Tibial nerve (tissue), 4 donors: Measurements from ENCODE around the gene CLMP. TPM values are rescaled to one million over a fixed set of nuclear protein-coding genes. Genes with fewer than 3 reads are reported as not detected.

Experiments used
- DNase-seq, 2 donors: peaks; one replicate each; pipeline ENCODE4 v3.0.0-alpha.2; 2019; ENCODE audit warnings: low spot score in 2 of 2
- H3K27ac ChIP-seq, 4 donors: fragments of 200-600 bp; sonication (generic) in 3 of 4; one replicate each; pipeline ENCODE4 v1.5.1; 2017 to 2019; ENCODE audit warnings: mild to moderate bottlenecking in 1 of 4
- H3K27me3 ChIP-seq, 2 donors: fragments of 200-600 bp; sonication (generic) in 1 of 2; one replicate each; pipeline versions ENCODE4 v1.5.1 to v1.6.0; 2017 to 2019
- H3K36me3 ChIP-seq, 3 donors: fragments of 200-600 bp; sonication (generic); one replicate each; pipeline ENCODE4 v1.5.1; 2018 to 2019
- H3K4me1 ChIP-seq, 4 donors: fragments of 200-600 bp; sonication (generic) in 3 of 4; one replicate each; pipeline ENCODE4 v1.5.1; 2017 to 2019
- H3K4me3 ChIP-seq, 4 donors: fragments of 200-600 bp; sonication (generic) in 3 of 4; one replicate each; pipeline ENCODE4 v1.5.1; 2017 to 2019; ENCODE audit warnings: mild to moderate bottlenecking in 1 of 4, moderate library complexity in 1 of 4
- H3K9me3 ChIP-seq, 4 donors: fragments of 200-600 bp; sonication (generic) in 3 of 4; one replicate each; pipeline ENCODE4 v1.5.1; 2017 to 2019
- EP300 ChIP-seq, 2 donors: sonication (generic); formaldehyde crosslinking; IDR thresholded peaks; one replicate each; pipeline ENCODE4 v1.6.1; 2017; ENCODE audit warnings: antibody characterized with exemption in 2 of 2, mild to moderate bottlenecking in 1 of 2
- POLR2A ChIP-seq, 2 donors: fragments of 450-650 bp; IDR thresholded peaks; one replicate each; pipeline ENCODE4 v1.6.1; 2017; ENCODE audit warnings: antibody characterized with exemption in 2 of 2, mild to moderate bottlenecking in 2 of 2, moderate library complexity in 2 of 2
- WGBS, 2 donors: methylation state at CpG; one replicate each; pipeline ENCODE4 v1.1.5; 2018; 5-methylcytosine and 5-hydroxymethylcytosine counted together
- total RNA-seq, 4 donors: library from RNA; depleted of rRNA; stranded (reverse); fragments of >200 nt; gene quantifications; one replicate each; pipeline ENCODE4 v1.1.0, GENCODE V29; 2016
- TF ChIP-seq, protein P1 (sequence below), 5 experiments: fragments of 200-600 bp in 3 of 5; fragments of 450-650 bp in 2 of 5; sonication (generic) in 3 of 5; IDR thresholded peaks; one replicate each; pipeline ENCODE4 v1.5.1; 2016 to 2019; ENCODE audit warnings: antibody characterized with exemption in 5 of 5, mild to moderate bottlenecking in 3 of 5, moderate library complexity in 2 of 5

CLMP gene
- total RNA-seq, 4 donors from 2014 or later = 82.5 to 98.6 (median 89.7) TPM

DNA sequence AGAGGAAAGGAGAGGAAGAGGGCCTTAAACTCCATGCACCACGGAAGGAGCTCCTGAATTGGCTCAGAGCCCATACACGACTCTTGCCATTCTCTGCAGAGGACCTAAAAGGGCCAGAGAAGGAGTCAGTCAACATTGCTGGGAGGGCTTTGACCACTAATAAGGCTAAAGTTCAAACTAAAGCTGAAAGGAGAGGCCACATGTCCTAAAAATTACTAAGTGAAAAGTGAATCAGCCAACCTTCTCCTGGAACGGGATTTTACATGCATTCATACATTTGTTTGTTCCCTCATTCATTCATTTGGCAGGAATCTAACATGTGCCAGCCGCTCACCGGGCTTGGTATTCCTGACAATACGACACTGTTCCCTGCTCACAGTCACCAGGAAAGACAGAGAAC, 10.5 kb downstream of the CLMP start:
- no peak overlapping the region for H3K27ac ChIP-seq
- 47 to 53% methylated on average over 6 of the region's 6 CpGs for WGBS, 2 donors

DNA sequence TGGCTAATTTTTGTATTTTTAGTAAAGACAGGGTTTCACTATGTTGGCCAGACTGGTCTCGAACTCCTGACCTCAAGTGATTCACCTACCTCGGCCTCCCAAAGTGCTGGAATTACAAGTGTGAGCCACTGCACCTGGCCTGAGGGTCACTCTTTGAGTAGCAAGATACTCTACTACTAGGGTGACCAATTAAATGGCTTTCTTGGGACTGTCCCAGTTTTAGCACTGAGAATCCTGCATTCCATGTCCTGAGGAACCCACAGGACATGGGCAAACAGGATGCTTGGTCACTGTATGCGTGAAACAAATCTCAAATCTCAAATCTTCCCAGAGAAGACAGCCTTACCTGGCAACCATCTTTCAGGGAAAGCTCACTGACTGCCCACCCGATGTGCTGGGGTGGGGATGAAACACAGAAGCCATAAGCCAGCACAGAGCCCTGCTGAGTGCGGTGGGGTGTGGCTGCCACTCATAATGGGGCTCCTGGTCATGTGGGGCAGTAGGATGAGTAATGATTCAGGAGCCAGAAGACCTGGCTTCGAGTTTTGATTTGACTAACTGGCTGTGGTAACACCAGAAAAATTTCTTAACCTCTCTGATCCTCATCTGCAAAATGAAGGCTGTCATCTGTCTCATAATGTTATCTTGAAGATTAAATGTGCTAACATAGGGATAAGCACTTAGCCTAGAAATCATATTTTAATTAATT, 11.5 kb downstream of the CLMP start:
- no peak overlapping the region for H3K4me3 ChIP-seq
- H3K27me3 ChIP-seq = no peaks in the 10 kb centered on the region
- TF ChIP-seq EP300 (IDR thresholded peaks at IDR 0.05) = no peak
- TF ChIP-seq, protein P1, sequence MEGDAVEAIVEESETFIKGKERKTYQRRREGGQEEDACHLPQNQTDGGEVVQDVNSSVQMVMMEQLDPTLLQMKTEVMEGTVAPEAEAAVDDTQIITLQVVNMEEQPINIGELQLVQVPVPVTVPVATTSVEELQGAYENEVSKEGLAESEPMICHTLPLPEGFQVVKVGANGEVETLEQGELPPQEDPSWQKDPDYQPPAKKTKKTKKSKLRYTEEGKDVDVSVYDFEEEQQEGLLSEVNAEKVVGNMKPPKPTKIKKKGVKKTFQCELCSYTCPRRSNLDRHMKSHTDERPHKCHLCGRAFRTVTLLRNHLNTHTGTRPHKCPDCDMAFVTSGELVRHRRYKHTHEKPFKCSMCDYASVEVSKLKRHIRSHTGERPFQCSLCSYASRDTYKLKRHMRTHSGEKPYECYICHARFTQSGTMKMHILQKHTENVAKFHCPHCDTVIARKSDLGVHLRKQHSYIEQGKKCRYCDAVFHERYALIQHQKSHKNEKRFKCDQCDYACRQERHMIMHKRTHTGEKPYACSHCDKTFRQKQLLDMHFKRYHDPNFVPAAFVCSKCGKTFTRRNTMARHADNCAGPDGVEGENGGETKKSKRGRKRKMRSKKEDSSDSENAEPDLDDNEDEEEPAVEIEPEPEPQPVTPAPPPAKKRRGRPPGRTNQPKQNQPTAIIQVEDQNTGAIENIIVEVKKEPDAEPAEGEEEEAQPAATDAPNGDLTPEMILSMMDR (IDR thresholded peaks at IDR 0.05) = no peak
- no peak for TF ChIP-seq POLR2A (IDR thresholded peaks at IDR 0.05)
- H3K4me1 ChIP-seq = peaks cover 0 to 48% (median 2%) of the 10 kb centered on the region in 4 donors
- DNase-seq = no peak
- 83 to 90% methylated on average over 6 of the region's 6 CpGs for whole genome bisulfite sequencing, 2 donors
- no peaks in the 10 kb centered on the region for H3K9me3 ChIP-seq
- no peak overlapping the region for H3K27ac ChIP-seq
- H3K36me3 ChIP-seq = no peaks in the 10 kb centered on the region

More for the DNA sequence above, 10.5 kb downstream of the CLMP start:
- no peaks in the 10 kb centered on the region for H3K36me3 ChIP-seq
- no peak for TF ChIP-seq EP300 (IDR thresholded peaks at IDR 0.05)
- TF ChIP-seq, protein P1 (IDR thresholded peaks at IDR 0.05) = no peak
- no peak for TF ChIP-seq POLR2A (IDR thresholded peaks at IDR 0.05)
- no peaks in the 10 kb centered on the region for H3K9me3 ChIP-seq
- H3K27me3 ChIP-seq = no peaks in the 10 kb centered on the region
- H3K4me1 ChIP-seq = peaks cover 0 to 52% (median 2%) of the 10 kb centered on the region in 4 donors
- no peak for DNase-seq
- H3K4me3 ChIP-seq = no peak overlapping the region

DNA sequence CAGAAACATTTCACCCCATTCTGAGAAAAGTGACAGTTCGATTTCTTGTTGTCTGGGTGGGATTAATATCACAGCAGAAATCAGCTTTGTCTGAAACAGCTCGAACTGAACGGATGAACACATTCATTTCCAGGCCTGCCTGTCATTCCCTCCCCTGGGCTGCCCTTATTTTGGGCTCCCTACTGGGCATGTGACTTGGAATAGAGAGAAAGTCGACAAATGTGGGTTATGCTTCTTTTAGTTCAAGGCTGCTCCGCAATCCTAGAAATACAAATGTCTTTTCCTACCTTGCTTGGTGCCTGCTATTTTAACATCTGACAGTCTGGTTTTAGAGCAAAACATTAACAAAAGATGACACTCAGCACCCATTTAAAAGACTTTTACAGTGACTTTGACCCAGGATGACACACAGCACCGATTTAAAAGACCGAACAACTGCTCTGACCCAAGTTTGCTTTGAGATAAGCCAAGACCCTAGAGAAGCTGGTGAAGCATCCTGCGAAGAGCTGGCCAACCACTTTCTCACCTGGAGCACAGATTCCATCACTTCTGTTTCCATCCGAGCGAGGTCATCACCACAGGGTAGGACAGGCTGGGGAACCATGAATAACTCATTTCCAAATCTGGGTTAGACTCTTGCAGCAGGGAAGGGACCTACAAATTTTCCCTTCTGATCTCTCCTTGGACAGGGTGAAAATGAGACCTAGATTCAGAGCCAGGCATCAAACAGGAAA, 13.1 kb downstream of the CLMP start:
- WGBS, 2 donors = 76 to 79% methylated on average over 10 of the region's 10 CpGs
- H3K4me3 ChIP-seq = no peak overlapping the region
- DNase-seq = no peak
- TF ChIP-seq EP300 (IDR thresholded peaks at IDR 0.05) (no peak), POLR2A (IDR thresholded peaks at IDR 0.05) (no peak)
- TF ChIP-seq, protein P1 (IDR thresholded peaks at IDR 0.05) = no peak
- no peaks in the 10 kb centered on the region for H3K27me3 ChIP-seq
- H3K9me3 ChIP-seq = no peaks in the 10 kb centered on the region
- H3K4me1 ChIP-seq = peaks cover 0 to 32% (median 0%) of the 10 kb centered on the region in 4 donors
- H3K36me3 ChIP-seq = no peaks in the 10 kb centered on the region
- H3K27ac ChIP-seq = no peak overlapping the region

DNA sequence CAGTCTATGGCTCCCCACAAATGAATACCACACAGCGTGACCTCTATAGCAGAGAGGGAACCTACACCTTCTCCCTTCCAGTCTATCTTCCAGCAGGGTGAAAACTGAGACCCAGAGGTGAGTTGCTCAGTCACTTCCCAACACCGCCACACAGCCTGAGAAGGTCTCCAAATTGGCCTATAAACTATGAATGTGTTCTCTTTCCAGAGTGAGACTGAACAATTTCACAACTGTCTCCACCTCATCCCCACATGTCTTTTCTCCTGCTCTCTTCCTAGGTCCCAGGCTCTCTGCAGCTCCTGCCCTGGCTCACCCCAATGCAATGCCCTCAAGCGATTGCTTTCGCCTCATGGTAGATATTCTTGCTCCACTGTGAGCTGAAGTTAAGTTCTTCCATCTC, 14.0 kb downstream of the CLMP start:
- Histone ChIP-seq H3K27ac (no peak overlapping the region), H3K4me3 (no peak overlapping the region), H3K4me1 (peaks cover 0 to 29% (median 0%) of the 10 kb centered on the region in 4 donors), H3K9me3 (no peaks in the 10 kb centered on the region), H3K36me3 (no peaks in the 10 kb centered on the region), H3K27me3 (no peaks in the 10 kb centered on the region)
- 96 to 97% methylated on average over 4 of the region's 4 CpGs for WGBS, 2 donors
- TF ChIP-seq EP300 (IDR thresholded peaks at IDR 0.05) (no peak), POLR2A (IDR thresholded peaks at IDR 0.05) (no peak)
- TF ChIP-seq, protein P1 (IDR thresholded peaks at IDR 0.05) = no peak
- DNase-seq = no peak

DNA sequence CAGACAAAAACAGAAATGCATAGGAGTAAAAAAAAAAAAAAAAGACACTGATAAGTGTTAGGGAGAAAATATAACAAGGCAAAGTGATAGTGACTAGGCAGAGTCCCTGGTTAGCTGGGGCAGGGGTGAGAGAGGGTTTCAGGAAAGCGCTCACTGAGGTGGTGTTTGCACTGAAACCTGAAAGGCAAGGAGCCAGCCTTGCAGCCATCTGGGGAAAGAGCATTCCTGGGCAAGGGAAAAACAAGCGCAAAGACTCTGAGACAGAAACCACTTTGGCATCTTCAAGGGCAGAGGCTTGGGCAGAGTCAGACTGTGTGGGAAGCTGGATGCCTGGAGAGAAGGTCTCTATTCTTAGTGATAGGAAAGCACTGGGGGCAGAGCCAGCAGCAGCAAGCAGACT, 14.5 kb downstream of the CLMP start:
- no peak for DNase-seq
- Histone ChIP-seq H3K36me3 (no peaks in the 10 kb centered on the region), H3K4me1 (peaks cover 0 to 32% (median 0%) of the 10 kb centered on the region in 4 donors), H3K27ac (no peak overlapping the region), H3K9me3 (no peaks in the 10 kb centered on the region), H3K27me3 (no peaks in the 10 kb centered on the region), H3K4me3 (no peak overlapping the region)
- WGBS, 2 donors = 91 to 95% methylated on average over 2 of the region's 2 CpGs
- TF ChIP-seq, protein P1 (IDR thresholded peaks at IDR 0.05) = no peak
- TF ChIP-seq POLR2A (IDR thresholded peaks at IDR 0.05) (no peak), EP300 (IDR thresholded peaks at IDR 0.05) (no peak)
